GM21529 (cell line): ENCODE data around the gene CYTH3.
"Not testable (repeated sequence)": the region's sequence is repeated elsewhere in the genome, so short reads cannot be mapped to it uniquely, and the experiment has no call there.

Experiments
- ATAC-seq: cut with Tn5 transposase; IDR thresholded peaks from one replicate; pipeline ENCODE4 v1.9.1; 2021; ENCODE audit not compliant: unreplicated experiment

Gene CYTH3

DNA sequence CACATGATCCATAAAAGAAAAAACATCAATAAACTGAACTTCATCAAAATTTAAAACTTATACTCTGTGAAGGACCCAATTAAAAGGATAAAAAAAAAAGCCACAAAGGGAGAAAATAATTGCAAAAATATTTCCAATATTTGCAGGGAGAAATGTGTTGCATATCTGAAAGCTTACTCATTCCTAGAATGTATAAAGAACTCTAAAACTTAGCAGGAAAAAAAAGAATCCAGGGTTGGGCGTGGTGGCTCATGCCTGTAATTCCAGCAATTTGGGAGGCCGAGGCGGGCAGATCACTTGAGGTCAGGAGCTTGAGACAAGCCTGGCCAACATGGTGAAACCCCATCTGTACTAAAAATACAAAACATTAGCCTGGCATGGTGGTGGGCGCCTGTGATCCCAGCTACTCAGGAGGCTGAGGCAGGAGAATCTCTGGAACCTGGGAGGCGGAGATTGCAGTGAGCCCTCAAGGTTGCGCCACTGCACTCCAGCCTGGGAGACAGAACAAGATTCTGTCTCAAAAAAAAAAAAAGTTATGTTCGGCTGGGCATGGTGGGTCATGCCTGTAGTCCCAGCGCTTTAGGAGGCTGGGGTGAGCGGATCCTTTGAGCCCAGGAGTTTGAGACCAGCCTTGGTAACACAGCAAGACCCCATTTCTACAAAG, 11.1 kb upstream of the CYTH3 start:
- ATAC-seq = not testable (repeated sequence)

DNA sequence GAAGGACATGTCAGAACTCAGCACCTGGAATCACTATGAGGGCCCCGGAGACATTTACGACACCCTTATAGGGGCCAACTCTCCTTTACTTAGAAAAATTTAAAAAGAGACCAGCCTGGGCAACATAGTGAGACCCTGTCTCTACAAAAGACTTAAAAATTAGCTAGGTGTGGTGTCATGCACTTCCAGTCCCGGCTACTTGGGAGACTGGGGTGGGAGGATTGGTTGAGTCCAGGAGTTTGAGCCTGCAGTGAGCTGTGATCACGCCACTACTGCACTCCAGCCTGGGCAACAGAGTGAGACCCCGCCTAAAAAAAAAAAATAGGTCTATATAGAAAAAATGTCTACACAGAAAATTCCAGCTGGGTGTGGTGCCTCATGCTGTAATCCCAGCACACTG, 7.5 kb upstream of the CYTH3 start:
- ATAC-seq = no peak

DNA sequence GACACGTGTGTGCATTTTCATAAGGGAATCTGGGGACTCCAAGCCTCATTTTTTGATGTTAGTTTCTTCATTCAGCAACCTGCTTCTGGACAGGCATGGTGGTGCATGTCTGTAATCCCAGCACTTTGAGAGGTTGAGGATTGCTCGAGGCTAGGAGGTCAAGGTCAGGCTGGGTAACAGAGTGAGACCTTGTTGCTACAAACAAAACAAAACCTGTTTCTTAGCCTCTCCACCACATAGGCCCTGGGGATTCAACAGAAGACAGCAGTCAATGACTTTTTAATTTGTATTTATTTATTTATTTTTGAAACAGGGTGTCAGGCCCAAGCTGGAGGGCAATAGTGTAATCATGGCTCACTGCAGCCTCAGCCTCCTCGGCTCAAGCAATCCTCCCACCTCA, 6.9 kb upstream of the CYTH3 start:
- ATAC-seq = no peak

DNA sequence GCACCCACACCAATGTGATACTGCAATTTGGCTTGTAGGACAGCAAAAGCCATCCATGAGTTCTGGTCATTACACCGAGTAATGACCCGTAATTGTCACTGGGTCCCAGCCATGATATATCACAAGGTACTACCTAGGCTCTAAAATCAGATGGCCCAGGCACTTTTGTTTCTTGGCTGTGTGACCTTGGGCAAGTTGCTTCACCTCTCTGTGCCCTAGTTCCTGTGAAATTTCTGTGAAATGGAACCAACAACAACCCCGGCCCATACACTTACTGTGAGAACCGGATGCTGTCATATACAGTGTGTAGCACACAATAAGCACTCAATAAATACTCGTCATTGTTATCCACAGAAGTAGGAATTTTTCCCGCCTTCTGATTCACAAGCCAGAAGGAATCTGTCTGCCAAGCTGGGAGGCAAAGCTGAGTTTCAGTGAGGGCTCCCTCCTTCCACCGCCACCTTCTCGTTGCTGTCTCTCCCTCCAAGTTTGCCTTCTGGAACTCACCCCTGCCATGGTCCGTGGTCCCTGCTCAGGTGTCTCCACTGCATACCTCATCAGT, 6.4 kb upstream of the CYTH3 start:
- no peak for ATAC-seq

DNA sequence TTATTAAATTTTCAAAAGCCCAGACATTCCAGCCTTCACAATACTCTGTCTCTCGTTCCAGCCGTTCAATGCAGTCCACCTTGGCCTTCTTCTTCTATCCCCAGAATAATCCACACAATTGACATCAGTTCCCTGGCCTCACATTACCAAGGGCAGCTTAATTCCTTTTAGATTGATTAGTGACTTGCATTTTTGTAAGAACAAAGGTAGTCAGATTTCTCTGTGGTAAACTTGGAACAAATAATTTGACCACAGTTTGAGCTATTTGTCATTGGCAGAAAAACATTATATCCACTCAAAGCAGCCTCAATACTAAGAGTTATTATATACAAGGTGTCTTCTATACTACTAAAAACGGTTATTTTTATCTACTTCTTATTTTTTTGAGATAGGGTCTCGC, 5.1 kb upstream of the CYTH3 start:
- no peak for ATAC-seq

DNA sequence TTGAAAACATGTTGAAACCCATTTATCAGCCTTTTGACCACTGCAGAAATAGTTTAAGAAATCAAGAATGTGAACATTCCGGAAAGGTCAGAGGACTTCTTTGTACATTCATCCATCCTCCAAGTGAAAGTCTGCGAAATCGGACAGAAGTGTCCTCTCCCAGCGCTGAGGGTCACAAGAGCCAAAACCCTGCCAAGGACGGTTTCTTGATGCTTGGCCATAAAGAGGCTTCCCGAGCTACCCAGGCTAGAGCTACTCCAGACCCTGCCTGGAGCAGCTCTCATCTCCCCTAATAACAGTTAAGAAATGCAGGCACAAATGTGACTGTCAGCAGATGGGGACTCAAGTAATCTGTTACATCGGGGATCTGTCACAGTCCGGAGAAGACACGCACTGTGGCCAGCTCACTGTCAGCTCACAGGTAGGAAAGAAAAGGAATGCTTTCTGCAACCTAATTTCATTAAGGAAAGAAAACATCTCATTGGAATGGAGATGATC, 4.5 kb upstream of the CYTH3 start:
- ATAC-seq = no peak

DNA sequence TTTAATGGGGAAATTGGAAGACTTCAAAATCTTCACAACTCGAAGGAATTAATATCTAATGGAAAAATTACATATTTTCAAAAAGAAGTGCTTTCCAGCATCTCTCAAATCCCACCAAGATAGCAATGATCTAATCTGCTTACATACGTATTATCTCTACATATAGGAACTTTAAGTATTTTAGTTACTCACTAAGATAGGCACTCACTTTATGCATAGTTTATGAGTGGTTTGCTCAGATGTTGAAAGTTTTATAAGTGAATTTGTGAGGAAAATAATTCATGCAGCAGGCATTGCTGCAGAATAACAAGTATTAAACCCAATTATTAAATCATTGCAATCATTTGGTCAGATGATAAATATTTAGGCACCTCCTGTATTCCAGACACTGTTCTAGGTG, 2.3 kb upstream of the CYTH3 start:
- ATAC-seq = no peak

DNA sequence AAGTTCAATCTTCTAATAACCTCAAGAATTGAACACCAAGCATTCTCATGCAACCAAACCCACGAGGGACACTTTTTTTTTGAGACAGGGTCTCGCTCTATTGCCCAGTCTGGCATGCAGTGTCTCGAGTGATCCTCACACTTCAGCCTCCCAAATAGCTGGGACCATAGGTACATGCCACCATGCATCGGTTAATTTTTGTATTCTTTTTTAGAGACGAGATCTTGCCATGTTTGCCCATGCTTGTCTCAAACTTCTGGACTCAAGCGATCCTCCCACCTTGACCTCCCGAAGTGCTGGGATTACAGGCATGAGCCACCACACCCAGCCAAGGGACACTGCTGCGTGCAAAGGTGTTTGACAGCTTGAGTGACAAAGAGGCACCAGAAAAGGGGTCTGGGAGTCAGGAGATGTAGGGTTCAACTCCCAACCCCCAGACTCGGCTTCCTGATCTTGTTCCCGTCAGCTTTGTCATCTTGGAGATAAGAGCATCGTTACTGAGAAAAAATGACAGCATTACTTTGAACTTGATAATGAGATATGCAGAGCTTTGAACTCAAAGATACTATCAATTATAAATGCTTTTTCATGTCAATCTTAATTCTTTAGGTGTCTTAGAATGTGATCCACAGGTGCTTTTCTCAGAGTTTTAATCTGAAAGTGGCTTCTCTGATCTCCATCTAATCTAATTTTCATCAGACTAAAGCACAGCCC, 1.6 kb upstream of the CYTH3 start:
- no peak for ATAC-seq

DNA sequence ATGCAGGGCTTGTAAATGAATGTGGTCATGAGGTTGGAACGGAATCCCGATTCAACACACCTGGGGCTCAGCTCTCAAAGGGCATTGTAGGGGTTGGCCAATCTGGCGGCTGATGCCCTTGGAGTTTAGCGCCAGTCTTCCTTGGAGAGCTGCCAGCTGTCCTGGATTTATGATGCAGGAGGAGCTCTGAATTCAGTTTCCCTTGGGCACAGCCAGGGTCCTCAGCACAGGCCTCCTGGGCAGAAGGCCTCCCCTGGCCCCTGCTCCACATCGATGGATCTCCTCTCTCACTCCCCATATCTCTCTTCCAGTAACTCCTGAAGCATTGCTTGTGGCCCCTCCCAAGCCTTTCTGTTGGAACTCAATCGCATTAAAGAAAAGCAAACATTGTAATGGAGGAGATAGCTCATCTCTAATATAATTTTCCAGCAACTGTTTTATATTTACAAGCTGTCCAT, 985 bp upstream of the CYTH3 start:
- ATAC-seq = no peak

DNA sequence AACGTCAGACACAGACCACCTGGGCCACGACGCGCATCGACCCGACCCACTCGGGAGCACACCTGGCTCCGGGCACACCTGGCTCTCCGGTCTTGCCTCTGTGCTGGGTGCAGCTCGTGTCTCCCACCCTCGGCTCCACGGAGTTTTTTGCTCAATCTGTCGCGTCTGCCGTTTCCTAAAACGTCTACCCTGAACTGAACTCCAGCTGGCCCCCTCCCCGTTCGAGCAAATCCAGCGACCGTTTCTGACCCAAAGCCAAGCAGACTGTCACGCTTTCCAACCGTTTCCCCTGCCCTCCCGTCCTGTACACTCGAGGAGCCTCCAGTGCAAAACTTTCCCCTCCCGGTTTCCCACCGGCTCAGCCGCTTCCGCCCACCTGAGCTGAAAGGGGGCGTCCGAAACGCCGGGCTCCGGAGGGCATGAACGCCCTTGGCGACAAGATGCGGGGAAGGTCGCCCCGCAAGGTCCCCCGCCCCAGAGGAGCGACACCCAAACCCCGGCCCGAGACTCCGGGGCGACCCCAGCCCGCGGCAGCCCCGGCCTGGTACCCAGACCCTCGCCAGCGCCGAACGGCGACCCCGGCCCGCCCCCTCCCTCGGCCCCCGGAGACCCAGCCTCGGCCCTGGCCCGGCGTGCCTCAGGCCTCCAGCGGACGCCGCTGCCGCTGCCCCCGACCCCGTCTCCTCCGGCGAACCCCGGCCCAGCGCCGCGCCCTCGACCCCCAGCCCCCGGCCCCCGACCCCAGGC, 557 bp downstream of the CYTH3 start:
- peak; percentile 18 for ATAC-seq

DNA sequence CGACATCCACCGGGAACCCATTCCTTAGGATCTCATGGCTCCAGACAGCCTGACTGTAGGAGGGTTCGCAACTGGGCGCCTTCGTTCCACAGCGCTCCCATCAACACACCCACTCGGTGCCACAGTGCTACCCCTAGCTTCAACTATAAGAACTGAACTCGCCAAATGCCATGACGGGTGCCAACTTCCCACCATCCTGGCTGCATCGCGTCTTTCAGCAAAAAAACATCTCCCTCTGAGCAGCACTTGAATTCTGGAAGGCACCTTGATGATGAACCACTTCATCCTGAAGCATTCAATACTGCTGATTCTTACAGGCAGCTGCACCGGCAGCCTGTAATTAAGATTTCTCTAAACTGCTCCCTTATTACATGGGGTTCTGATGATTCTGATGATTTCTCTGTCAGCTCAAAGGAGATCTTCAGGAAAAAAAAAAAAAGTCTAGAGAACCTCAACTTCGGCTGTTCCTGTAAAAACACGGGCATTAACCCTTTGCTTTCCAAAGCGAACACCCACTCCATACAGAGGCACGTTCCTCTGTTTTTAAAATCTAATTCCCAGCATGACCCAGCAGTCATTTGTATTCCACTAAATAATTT, 1.3 kb downstream of the CYTH3 start:
- ATAC-seq = no peak

DNA sequence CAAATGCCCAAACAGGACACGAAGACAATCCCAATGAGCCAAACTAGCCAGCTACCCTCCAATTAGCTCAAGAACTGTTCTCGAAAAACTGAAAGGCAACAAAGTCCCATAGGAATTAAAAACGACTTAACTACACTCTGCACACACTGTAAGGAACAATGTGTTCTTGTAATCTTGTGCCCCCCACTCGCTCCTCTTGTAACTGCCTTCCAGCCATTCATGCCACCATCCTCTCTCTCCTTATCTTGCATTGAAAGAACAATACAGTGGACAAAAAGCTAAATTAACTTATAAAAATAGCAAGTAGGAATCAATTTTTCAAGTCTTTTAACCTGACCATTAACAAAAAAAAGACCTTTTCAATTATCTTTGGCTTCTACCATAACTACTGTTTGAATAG, 2.9 kb downstream of the CYTH3 start:
- no peak for ATAC-seq

DNA sequence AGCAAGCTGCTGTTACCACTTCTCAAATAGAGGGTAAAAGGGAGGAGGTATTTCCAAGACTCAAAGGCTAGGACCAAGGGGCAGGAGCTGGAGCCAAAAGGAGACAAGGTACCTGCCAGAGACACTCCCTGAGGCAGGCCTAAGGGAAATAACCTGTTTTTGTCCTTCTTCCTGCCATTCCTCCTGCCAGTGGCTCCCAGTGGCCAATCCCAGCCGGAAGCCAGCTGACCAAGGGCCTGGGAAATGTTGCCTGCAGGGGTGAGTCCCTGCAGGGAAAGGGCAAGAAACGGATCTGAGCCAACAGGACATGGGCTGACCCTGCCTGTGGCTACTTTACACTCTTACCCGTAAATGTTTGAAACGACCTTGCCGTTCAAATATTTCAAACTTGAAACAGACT, 3.5 kb downstream of the CYTH3 start:
- ATAC-seq = no peak

DNA sequence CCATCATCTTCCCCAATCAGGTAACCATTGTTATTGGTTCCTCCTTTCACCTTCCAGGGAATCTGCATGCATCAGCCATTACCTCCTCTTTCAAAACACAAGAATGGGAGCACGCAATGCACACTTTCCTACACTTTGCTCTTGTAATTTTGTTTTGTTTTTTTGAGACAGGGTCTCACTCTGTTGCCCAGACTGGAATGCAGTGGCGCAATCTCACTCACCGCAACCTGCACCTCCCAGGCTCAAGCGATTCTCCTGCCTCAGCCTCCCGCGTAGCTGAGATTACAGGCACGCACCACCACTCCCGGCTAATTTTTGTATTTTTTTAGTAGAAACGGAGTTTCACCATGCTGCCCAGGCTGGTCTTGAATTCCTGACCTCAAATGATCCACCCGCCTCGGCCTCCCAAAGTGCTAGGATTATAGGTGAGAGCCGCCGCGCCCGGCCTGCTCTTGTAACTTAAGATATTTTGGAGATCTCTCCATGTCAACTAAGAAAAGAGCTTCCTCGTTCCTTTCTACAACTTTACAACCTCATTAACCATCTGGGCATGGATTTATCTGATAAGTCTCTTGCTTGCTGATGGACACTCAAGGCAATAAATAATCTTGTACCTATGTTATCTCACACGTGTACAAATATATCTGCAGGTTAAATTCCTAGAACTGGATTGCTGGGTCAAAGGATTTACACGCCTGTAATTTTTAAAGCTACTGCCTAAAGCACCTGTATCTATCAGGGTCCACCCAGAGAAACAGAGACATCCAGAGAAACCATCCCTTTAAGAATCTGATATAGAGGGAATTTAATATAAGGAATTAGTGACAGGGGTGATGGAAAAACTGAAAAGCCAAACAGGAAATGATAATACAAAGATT, 4.2 kb downstream of the CYTH3 start:
- no peak for ATAC-seq

DNA sequence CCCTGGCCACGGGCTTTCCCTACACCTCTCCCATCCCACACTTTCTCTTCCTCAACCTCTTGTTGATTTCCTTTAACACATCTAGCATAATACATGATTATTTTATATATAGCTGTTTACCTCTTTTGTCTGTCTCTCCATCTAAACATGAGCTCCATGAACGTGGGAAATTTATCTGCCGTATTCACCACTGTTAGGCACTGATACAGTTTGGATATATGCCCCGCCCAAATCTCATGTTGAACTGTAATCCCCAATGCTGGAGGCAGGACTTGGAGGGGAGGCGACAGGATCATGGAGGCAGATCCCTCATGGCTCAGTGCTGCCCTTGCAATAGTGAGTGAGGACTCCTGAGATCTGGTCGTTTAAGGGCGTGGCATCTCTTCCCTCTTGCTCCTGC, 5.7 kb downstream of the CYTH3 start:
- ATAC-seq = no peak

DNA sequence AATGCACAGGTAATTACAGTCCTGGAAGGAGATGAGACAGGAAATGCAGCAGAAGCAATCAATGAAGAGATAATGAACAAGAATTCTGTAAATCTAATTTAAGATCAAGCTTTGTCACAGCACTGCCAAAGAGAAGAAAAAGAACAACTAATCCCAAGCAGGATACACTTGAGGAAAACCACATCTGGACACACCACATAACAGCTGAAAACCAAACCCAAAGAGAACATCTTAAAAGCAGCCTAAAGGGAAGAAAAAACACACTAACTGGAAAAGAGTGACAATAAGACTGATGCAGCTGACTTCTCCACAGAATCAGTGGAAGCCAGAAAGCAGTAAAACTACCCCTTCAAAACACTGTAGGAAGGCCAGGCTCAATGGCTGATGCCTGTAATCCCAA, 10.2 kb downstream of the CYTH3 start:
- no peak for ATAC-seq

DNA sequence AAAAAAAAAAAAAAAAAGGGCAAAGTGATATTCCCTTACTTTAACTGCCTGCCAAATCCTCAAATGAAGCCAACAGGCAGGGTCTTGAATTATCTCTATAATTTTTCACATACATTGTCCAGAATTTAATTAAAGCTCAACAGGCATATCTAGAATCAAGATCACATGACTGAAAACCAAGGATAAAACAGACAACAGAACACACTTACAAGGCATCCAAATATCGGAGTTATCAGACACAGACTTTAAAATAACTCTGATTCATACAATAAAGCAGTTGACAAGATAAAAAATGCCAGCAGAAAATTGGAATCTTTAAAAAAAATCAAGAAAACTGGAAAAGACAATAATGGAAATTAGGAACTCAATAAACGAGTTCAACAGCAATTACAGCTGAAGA, 10.7 kb downstream of the CYTH3 start:
- ATAC-seq = no peak

DNA sequence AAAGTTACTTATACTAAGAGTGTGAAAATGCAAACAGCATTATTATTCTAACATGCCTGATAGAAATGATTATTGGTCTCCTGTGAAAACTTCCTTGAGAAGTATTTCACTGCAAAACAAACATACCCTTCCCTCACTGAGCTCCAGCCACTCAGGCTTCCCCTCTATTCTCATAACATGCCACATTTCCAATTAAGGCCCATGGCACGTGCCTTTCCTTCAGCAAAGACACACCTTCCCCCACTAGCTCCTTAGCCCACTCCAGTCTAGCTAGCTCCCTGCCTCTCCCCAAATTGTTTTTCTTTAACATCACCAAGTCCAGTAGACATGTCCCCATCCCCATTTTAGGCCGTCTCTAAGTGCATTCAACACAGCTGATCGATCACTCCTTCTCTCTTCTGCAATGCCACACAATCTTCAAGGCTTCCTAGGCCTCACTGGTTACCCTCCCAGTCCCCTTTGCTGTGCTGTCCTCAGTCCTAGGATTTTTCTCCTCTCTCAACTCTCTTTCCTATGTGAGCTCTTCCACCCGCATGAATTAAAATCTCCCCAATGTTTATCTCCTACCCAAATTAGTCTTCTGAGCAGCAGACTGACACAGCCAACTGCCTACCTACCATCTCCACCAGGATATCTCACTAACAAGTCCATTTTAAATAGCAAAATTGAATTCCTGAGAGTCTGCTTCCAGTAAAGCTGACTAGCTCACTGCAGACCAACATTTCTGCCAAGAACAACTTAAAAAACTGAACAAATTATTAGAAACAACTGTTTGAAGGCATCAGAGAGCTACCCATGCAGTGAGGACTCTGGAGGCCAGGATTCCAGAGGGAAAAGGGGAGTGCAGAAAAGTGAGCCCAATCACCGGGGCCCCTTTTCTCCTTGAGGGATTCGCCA, 11.9 kb downstream of the CYTH3 start:
- ATAC-seq = no peak

DNA sequence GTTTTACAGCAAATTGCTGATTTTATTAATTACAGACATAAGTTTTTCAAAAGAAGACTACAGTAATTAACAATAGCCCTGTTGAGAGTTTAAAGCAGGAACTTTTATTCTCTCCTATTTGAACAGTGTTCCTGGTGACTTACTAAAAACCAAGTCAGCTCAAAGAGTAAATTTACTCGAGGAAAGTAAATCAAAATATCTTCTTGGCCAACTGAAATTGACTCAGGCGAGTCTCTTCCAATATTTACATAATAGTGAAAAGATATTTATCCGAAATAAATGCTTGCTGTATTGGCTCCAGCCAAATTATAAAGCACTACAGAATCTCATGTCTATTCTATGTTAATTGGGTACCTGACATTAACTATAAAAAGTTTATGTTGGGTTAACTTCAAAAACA, 13.2 kb downstream of the CYTH3 start:
- ATAC-seq = no peak
